Adipocyte (in vitro differentiated cells): ENCODE data around the gene RAB18.
"Not testable (repeated sequence)": the region's sequence is repeated elsewhere in the genome, so short reads cannot be mapped to it uniquely, and the experiment has no call there.

ENCODE experiments used
- DNase-seq: peaks from one replicate; pipeline ENCODE4 v3.0.0-alpha.2; 2015; ENCODE audit warnings: low read depth
- H3K27me3 ChIP-seq: replicated peaks from 2 replicates; pipeline ENCODE4 v1.7.0; 2013; ENCODE audit warnings: mild to moderate bottlenecking, low read length, moderate library complexity; ENCODE audit not compliant: control insufficient read depth, insufficient read depth
- H3K36me3 ChIP-seq: 2 replicates; pipeline ENCODE4 v1.7.0; 2013; ENCODE audit warnings: low read length, mild to moderate bottlenecking, moderate library complexity; ENCODE audit not compliant: control insufficient read depth, insufficient read depth, severe bottlenecking
- H3K4me1 ChIP-seq: 2 replicates; pipeline ENCODE4 v1.7.0; 2013; ENCODE audit warnings: mild to moderate bottlenecking, low read length, moderate library complexity; ENCODE audit not compliant: control insufficient read depth, insufficient read depth
- H3K4me3 ChIP-seq: 2 replicates; pipeline ENCODE4 v1.7.0; 2013; ENCODE audit warnings: mild to moderate bottlenecking, low read length, moderate library complexity
- H3K9ac ChIP-seq: 2 replicates; pipeline ENCODE4 v1.7.0; 2013; ENCODE audit warnings: mild to moderate bottlenecking, low read length, moderate library complexity
- H3K9me3 ChIP-seq: 2 replicates; pipeline ENCODE4 v1.7.0; 2013; ENCODE audit warnings: mild to moderate bottlenecking, low read length, moderate library complexity; ENCODE audit not compliant: control insufficient read depth

The RAB18 gene

DNA sequence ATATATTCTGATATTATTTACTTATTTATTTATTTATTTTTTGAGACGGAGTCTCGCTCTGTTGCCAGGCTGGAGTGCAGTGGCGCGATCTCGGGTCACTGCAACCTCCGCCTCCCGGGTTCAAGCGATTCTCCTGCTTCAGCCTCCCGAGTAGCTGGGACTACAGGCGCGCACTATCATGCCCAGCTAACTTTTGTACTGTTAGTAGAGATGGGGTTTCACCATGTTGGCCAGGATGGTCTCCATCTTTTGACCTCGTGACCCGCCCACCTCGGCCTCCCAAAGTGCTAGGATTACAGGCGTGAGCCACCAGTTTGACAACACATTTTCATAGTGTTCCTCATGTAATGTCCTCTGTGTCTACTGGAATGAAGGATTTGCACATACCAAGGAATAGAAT lies 1.4 kb downstream of the RAB18 start:
- peaks cover 35% of the 10 kb centered on the region for H3K4me1 ChIP-seq
- H3K4me3 ChIP-seq: peak overlapping the region; percentile 96
- H3K9ac ChIP-seq: peak overlapping the region; percentile 99
- DNase-seq, H3K36me3 ChIP-seq, H3K27me3 ChIP-seq, H3K9me3 ChIP-seq: not testable (repeated sequence)

DNA sequence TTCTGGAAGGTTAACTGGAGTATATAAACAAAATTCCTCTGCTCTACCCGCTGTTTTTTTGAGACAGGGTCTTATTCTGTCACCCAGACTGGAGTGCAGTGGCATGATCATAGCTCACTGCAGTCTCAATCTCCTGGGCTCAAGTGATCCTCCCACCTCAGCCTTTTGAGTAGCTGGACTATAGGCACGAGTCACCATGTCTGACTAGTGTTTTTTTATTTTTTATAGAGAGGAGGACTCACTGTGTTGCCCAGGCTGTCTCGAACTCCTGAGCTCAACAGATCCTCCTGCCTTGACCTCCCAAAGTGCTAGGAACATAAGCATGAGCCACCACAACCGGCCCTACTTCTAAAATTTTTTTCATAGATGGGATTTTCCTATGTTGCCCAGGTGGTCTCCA lies 2.2 kb downstream of the RAB18 start:
- peaks cover 35% of the 10 kb centered on the region for H3K4me1 ChIP-seq
- peak overlapping the region; percentile 96 for H3K4me3 ChIP-seq
- no peak overlapping the region for H3K9ac ChIP-seq
- peak; percentile 24 for DNase-seq
- peaks cover 10% of the 10 kb centered on the region for H3K36me3 ChIP-seq
- H3K9me3 ChIP-seq: no peaks in the 10 kb centered on the region
- no peaks in the 10 kb centered on the region for H3K27me3 ChIP-seq

DNA sequence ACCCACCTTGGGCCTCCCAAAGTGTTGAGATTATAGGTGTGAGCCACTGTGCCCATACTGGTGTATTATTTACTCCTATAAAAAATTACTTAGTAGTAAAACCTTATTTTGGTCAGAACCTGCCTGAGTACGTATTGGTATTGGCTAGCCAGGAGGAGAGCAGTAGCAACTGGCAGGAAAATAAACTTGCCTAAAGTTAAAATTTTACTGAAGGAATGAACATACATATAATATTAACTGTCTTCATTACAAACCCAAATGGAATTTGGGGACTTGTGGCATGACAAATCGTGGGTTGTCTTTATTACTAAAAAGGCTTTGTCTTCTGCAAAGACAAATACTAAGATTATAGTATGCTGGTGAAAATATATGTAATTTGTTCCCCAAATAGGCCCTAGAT lies 8.4 kb downstream of the RAB18 start:
- H3K36me3 ChIP-seq: peaks cover 37% of the 10 kb centered on the region

DNA sequence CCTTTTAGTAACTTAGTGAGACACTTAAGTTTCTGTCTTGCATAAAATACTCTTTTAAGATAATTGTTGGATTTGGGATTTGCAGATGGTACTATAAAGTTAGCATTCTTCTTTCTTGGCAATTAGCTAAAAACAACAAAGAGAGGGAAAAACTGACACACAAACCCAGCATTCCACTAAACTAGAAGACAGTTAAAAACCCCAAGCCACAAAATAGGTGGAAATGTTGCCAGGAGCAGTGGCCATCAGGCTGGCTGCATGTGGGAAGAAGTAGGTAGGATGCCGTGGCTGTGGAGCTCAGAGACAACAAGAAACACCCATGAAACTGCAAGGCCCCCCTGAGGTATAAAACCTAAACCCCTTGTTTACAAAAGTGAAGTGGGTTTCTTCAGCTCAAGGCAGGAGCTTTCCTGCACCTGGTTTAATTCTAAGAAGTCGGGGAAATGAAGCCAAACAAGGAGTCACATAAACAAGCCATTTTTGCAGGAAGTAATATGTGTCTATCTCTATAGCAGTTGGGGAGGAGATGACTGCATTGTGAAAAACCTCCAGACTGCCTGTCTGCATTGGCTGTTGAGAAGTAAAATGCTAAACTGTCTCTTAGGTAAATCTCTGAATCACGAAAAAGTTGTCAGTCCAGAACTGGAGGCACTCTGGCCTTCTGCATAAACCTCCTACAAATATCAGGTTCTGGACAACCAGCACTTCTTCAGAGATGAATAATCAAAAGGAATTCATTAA lies 9.5 kb downstream of the RAB18 start:
- peaks cover 29% of the 10 kb centered on the region for H3K4me1 ChIP-seq
- no peak overlapping the region for H3K9ac ChIP-seq
- H3K4me3 ChIP-seq: peak overlapping the region; percentile 8
- DNase-seq: peak; percentile 53
- H3K36me3 ChIP-seq: peaks cover 44% of the 10 kb centered on the region
- H3K9me3 ChIP-seq: no peaks in the 10 kb centered on the region
- H3K27me3 ChIP-seq: no peaks in the 10 kb centered on the region

More for the DNA sequence above, 8.4 kb downstream of the RAB18 start:
- no peak overlapping the region for H3K4me3 ChIP-seq
- no peak overlapping the region for H3K9ac ChIP-seq
- H3K27me3 ChIP-seq: no peaks in the 10 kb centered on the region
- H3K9me3 ChIP-seq: no peaks in the 10 kb centered on the region
- DNase-seq: no peak
- peaks cover 30% of the 10 kb centered on the region for H3K4me1 ChIP-seq

DNA sequence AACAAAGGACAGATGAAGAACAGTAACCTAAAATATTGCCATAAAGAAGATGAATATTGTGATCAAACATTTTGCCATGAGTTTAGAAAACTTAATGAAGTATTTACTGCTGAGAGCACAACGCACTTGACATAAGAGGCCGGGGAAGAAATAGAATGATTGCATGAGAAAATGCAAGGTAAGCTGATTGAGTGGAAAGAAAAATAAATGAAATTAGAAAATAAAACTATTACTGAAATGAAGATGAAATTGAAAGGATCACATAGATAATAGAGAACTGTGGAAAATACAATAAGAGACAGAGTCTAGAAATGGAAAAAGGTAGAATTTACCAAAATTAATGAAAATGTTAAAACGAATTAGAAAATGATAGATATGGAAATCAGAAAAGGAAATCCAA lies 10.1 kb downstream of the RAB18 start:
- Histone ChIP-seq H3K9me3 (no peaks in the 10 kb centered on the region), H3K36me3 (peaks cover 44% of the 10 kb centered on the region), H3K4me1 (peaks cover 24% of the 10 kb centered on the region), H3K27me3 (no peaks in the 10 kb centered on the region), H3K9ac (no peak overlapping the region), H3K4me3 (peak overlapping the region; percentile 9)
- DNase-seq: no peak

DNA sequence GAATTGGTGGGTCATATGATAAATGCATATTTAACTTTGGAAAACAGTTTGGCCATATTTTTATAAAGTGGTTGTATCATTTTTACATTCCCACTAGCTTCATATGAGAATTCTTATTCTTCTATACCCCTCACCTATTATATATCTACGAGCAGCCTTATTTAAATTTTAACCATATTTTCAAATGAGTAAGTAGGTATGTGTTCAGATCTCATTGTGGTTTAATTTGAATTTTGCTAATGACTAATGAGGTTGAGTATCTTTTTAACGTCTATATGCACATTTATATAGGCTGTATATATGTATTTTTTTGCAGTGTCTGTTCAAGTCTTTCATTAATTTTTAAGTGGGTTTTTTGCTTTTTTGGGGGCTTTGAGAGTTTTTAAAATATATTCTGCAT lies 14.2 kb downstream of the RAB18 start:
- Histone ChIP-seq H3K9ac (no peak overlapping the region), H3K4me1 (peaks cover 16% of the 10 kb centered on the region), H3K36me3 (peaks cover 21% of the 10 kb centered on the region), H3K4me3 (no peak overlapping the region), H3K9me3 (no peaks in the 10 kb centered on the region), H3K27me3 (no peaks in the 10 kb centered on the region)
- no peak for DNase-seq

DNA sequence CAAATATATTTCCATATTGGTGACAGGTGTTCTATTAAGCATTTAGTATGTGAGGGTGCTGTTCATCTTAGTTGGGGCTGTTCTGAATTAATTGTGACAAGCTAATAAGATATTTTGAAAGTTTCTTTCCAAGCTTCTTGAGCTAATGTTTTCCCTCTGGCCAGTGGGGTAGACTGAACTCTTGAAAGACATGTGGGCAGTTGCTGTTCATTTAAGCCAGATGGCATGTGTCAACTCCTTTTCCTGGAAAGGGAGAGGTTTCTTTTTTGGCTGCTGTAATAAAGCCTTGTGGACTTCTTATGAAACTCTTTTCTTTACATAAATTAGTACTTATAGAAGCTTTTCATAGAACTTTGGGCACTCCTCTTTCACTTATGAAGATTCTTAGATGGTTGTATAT lies 21.7 kb downstream of the RAB18 start:
- H3K4me3 ChIP-seq: peak overlapping the region; percentile 49
- no peaks in the 10 kb centered on the region for H3K36me3 ChIP-seq
- peak; percentile 94 for DNase-seq
- H3K9ac ChIP-seq: no peak overlapping the region
- H3K9me3 ChIP-seq: no peaks in the 10 kb centered on the region
- no peaks in the 10 kb centered on the region for H3K27me3 ChIP-seq
- H3K4me1 ChIP-seq: peaks cover 34% of the 10 kb centered on the region

DNA sequence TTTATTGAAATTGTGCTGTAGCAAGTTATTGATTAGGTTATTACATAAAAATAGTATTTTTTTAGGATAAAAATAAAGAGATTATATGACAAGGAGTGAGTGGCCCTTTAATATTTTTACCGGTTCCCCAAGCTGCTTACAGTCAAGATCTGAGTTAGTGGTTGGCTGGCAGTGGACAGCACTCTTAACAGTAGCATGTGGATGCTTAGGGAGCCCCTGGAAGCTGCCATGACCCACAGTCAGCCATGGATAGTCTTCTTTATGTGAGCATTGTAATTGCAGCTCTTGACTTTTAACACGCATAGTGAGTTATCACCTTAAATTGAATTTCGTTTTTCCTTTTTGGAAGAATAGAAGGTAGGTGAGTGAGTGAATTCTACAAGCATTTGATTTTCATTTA lies 22.1 kb downstream of the RAB18 start:
- peak overlapping the region; percentile 27 for H3K9ac ChIP-seq
- H3K9me3 ChIP-seq: no peaks in the 10 kb centered on the region
- H3K36me3 ChIP-seq: no peaks in the 10 kb centered on the region
- peak overlapping the region; percentile 49 for H3K4me3 ChIP-seq
- no peak for DNase-seq
- peaks cover 34% of the 10 kb centered on the region for H3K4me1 ChIP-seq
- no peaks in the 10 kb centered on the region for H3K27me3 ChIP-seq

DNA sequence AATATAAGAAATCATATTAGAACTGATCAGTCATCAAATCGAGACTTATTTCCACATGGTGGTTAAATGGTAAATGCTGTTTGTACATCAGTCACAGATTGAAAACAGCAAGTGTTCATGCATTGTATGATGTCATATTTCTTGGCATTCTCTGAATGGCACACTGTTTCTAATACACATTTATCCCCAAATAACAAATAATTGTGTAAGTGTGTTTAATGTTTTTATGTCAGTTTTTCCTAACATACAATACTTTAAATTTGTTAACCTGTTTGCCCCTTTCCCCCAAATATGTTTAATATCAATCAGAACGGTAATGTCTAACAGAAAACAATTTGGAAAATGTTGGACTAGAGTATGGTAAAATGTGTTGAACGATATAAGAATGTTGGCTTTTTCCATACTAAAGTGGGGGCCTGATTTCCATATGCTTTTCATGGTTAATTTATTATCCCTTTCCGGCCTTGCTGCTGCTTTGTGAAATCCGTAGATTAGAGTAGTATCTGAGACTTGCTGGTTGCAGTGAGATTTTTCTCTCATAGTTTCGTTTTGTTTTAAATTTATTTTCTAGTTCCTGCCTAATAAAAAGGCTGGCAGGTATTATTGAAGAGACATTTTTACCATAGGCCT lies 23.7 kb downstream of the RAB18 start:
- H3K9ac ChIP-seq: no peak overlapping the region
- H3K27me3 ChIP-seq: no peaks in the 10 kb centered on the region
- DNase-seq: no peak
- no peaks in the 10 kb centered on the region for H3K9me3 ChIP-seq
- no peak overlapping the region for H3K4me3 ChIP-seq
- H3K4me1 ChIP-seq: peaks cover 34% of the 10 kb centered on the region
- H3K36me3 ChIP-seq: no peaks in the 10 kb centered on the region

DNA sequence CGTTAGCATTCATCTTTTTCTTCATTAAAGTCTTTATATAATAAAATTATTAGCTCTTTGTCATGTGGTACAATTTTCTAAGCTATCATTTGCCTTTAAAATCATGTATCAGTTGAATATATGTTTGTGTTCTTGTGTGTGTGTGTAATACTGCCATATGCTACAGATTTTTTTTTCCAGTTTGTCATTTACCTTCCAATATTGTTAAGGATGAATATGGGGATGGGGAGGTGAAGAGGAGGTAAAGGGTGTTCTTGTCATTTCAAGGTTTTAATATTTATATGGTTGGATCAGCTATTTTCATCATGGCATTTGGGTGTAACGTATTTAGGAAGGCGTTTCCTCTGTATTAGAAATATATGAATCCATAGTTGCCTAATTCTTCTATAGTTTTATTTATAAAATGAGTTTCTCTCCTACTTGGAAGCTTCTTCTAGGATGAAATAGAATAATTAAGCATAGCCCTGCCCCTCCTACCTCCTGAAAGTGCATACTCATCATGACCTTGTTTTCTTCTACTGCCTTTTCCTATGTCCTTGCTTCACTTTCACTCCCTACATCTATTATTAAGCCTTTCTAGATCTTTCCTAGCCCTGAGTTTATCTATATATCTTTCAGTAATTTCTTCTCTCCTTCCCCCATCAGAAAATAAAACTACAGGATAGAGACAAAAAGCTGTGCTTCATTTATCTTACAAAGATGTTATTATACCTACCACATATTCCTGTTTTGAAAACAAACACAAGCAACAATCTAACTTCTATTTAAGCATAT lies 25.1 kb downstream of the RAB18 start:
- Histone ChIP-seq H3K4me1 (peaks cover 34% of the 10 kb centered on the region), H3K9ac (no peak overlapping the region), H3K36me3 (peaks cover 9% of the 10 kb centered on the region), H3K4me3 (no peak overlapping the region), H3K27me3 (no peaks in the 10 kb centered on the region), H3K9me3 (no peaks in the 10 kb centered on the region)
- peak; percentile 36 for DNase-seq

DNA sequence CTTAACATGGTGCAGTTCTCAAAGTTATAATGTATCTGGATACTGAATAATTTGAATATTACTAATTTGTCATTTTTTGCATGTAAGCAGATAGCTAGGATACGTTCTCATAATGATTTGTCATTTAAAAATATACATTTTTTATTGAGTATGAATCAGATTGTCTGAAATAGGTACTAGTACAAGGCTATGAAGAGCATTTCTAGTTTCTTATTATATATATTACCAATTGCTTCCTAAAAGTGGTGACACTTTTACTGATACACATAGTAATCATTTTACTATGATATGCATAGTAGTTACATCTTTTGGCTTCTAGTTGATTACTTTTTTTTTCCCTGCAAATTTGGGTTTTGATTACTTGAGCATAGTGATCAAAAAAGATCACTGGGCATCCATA lies 26.4 kb downstream of the RAB18 start:
- Histone ChIP-seq H3K27me3 (no peaks in the 10 kb centered on the region), H3K9ac (no peak overlapping the region), H3K4me1 (peaks cover 31% of the 10 kb centered on the region), H3K9me3 (no peaks in the 10 kb centered on the region), H3K4me3 (no peak overlapping the region), H3K36me3 (peaks cover 21% of the 10 kb centered on the region)
- DNase-seq: no peak
